Measurements from ENCODE around the gene PRR22.

GRCh38 chr19:5793188-5793587 lies 8.6 kb upstream of the PRR22 start:
- no peak for TF ChIP-seq CTCF (IDR thresholded peaks at IDR 0.05)
- TF ChIP-seq POLR2A (IDR thresholded peaks at IDR 0.05): no peak
